HG03439 (cell line): ENCODE data around the gene DDX51.

Experiments used
- ATAC-seq: cut with Tn5 transposase; IDR thresholded peaks from one replicate; pipeline ENCODE4 v1.9.1; 2021; ENCODE audit warnings: mild to moderate bottlenecking, moderate library complexity; ENCODE audit not compliant: unreplicated experiment

Gene DDX51

DNA sequence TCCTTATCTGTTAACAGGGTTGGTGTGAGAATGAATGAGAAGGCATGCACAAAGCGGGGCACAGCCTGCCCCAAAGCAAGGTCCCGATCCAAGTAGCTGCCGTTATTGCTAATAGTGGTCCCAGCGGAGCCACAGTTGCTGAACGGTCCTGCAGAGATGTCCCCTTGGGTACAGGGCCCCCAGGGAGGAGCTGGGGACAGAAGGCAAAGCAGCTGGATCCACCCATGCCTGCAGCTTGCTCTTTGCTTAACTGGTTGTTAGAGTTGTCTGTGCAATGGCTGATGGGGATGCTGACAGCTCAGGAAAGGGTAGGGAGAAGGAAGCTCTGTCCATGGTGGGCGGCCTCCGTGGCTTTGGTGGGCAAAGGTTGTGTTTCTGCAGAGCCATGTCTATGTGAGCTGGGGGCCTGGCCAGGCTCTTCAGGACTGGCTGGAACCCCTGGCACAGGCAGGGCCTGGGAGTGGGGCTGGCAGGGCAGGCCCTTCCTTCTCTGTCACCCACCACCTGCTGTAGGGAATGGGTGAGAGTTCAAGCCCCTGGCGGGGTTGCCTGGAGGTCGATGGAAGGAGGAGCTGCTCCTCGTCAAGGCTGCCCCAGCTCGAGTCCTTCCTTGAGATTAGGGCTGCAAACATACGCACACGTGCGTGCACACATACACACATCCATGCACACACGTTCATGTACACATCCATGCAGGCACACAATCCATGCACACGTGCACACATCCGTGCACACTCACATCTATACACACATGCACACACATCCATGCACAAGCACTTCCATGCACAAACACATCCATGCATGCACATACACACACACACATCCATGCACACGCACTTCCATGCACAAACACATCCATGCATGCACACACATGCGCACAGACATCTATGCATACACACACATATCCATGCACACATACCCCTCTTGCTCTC lies 35.6 kb upstream of the DDX51 start:
- no peak for ATAC-seq

GRCh38 chr12:132178801-132179401 lies 34.8 kb upstream of the DDX51 start:
- ATAC-seq = no peak

DNA sequence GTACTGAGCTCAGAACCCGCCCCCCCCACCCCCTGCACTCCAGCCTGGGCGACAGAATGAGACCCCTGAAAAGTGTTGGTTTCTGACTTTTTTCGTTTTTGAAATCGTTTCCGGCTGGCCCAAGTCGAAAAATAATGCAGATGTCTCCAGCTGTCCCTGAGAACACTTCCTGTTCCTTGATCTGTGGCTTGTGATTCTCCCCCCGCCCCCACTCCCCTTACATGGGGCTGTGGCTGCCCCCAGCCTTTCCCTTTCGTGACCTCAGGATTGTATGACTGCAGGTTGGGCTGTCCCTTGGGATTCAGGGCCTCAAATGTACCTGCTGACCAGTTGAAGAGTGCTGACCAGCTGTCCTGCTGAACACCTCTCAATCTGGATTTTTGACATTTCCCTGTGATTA lies 34.2 kb upstream of the DDX51 start:
- ATAC-seq = no peak

DNA sequence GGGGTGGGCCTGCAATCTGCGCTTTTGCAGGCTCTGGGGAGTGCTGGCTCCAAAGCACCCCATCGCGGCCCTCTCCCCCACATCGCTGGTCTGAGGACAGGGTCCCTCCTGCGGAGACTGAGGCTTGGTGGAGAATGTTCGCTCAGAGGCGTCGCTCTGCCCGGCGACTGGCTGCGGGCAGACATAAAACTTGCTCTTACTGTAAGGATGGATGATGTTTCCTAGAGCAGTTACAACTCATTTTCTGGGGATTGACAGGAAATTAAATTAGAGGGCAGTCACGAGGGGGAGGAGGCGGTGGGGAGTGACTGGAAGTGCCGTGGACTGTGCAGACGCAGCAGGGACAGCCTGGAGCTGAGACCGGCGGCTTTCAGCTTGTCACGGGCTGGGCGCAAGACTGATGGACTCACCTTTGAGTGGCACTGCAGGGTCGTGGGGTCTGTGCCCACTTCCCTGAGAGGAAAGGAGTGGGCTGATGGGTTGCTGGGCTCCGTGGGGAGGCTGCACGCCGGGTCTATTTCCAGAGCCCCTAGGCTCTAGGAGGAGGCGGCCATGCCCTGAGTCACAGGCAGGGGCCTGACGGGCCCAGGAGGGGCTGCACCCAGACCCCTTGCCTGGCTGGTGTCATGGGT lies 32.9 kb upstream of the DDX51 start:
- ATAC-seq = no peak

DNA sequence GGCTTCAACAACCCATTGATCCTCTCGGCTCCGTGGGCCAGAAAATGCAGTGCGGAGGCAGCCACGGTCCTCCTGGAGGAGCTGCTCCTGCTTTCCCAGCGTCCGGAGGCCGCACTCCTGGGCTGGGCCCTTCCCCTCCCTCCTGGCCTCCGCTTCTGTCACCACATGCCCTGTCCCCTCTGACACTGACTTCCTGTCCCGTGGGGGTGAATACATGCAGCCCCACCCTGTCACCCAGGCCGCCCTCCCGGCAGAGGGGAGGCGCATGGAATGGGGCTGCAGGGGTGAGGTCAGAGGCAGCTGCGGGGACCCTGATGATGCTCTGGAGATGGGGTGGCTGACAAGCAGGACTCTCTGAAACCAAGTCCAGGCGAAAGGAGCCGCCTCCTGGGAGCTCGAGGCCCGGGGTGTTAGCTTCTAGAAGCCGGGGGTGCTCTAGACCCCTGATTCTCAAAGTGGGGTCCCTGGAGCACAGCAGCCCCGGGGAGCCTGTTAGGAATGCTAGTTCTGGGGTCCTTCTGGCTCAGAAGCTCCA lies 32.3 kb upstream of the DDX51 start:
- no peak for ATAC-seq

DNA sequence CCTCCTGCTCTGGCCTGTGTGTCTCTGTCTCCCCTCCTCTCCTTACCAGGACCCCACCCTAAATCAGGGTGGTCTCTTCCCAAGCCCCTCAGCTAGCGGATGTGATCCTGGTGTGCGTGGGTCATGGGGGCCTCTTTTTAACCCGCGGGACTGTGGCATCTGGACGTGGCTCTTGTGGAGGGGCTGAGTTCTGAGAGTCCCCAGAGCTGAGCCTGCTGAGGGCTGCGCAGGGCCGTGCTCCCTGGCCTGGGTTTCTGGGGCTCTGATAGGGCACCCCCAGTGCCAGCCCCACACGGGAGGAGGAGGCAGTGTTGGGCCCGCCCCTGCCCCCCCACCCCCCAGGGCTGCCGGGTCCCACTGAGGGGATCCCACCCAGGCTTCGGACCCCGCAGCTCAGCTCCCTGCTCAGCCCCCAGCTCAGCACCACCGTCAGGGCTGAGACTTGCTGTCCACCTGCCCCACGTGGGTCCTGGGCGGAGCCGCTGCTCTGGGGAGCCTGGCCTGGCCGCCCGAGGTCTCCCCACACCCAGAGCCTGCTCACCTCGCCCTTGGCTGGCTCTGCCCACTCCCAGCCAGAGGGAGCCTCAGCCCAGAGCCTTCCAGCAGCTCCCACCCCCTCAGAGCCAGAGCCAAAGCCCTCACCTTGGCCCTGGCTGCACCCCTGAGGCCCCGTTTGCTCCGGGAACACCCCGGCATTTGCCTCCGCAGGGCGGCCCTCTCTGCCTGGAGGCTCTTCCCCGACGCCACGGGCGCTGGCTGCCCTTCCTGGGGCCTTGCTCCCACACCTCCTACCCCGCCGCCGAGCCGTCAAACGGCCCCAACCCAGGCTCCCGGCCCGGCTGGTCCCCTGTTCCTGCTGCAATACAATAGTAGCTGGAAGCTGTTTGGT lies 31.6 kb upstream of the DDX51 start:
- ATAC-seq = no peak

DNA sequence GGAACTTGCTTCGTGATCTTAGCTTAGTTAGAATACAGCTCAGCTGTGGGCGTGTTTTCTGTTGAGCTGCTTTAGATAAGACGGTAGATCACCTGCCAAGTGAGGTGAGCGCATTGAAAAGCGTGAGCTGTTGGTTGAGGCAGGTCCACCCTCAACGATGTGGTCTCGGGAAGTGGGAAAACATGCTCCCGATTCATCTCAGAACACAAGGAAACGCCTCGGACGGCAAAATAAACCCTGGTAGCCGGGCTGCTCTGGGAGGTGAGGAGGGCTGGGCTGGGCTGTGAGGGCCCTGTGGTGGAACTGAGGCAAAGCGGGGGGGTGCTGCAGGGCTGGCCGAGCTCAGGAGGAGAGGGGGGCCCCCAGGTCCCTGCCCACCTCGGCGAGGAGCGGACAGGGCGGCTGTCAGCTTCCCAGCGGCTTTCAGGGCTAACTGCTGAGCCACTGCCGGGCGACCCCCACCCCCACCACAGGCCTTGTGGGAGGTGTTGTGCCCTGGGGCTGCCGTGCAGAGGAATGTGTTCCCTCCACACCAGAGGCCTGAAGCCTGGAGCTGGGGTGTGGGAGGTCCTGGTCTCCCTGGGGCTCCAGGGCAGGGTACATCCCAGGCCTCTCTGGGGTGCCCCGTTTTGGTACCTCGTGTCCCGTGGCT lies 30.8 kb upstream of the DDX51 start:
- ATAC-seq = no peak

GRCh38 chr12:132174015-132174838 lies 30.1 kb upstream of the DDX51 start:
- no peak for ATAC-seq

GRCh38 chr12:132173135-132174014 lies 29.3 kb upstream of the DDX51 start:
- no peak for ATAC-seq

DNA sequence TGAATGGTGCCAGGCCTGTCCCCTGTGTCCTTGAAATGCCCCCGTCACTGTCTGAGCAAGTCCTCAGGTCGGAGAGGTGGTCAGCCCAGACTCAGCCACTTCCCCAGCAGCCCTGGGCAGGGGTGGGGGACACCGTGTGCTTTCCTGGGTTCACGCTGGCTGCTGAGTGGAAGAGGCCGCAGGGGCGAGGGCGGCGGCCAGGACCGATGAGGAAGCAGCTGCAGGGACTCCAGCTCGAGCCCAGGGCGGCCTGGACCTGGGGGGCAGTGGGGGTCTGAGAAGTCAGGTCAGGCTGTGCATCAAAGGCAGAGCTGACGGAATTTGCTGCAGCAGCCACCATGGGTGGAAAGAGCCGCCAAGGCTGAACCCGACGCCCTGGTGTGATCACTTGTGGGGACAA lies 28.5 kb upstream of the DDX51 start:
- ATAC-seq = no peak

DNA sequence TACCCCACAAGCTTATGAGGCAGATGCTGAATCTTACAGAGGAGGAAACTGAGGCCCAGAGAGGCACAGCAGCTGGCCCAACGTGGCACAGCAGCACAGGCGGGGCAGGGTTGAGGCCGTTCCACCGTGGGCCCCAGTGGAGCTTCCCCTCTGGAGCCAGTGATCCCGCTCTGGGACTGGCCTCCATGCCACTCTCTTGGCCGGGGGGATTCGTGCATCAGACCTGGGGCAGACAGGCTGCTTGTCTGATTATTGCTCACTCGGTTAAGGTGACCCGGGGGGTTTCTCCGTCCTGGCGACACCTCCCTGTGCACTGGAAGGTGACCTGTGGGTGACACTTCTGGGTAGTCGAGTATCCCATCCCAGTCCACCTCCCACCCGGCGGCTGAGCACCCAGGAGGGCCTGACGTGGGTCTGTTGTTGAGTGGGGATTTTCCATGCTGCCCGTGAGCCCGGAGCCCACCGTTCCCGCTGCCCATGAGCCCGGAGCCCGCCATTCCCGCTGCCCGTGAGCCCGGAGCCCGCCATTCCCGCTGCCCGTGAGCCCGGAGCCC lies 27.9 kb upstream of the DDX51 start:
- ATAC-seq = no peak

- no peak for ATAC-seq
Observed at GRCh38 chr12:132171293-132171967, 27.3 kb upstream of the DDX51 start.

- ATAC-seq = no peak
Observed at GRCh38 chr12:132170637-132171292, 26.6 kb upstream of the DDX51 start.

- ATAC-seq = no peak
Observed at GRCh38 chr12:132170094-132170636, 26.0 kb upstream of the DDX51 start.

- ATAC-seq = no peak
Observed at GRCh38 chr12:132169376-132169775, 25.3 kb upstream of the DDX51 start.

DNA sequence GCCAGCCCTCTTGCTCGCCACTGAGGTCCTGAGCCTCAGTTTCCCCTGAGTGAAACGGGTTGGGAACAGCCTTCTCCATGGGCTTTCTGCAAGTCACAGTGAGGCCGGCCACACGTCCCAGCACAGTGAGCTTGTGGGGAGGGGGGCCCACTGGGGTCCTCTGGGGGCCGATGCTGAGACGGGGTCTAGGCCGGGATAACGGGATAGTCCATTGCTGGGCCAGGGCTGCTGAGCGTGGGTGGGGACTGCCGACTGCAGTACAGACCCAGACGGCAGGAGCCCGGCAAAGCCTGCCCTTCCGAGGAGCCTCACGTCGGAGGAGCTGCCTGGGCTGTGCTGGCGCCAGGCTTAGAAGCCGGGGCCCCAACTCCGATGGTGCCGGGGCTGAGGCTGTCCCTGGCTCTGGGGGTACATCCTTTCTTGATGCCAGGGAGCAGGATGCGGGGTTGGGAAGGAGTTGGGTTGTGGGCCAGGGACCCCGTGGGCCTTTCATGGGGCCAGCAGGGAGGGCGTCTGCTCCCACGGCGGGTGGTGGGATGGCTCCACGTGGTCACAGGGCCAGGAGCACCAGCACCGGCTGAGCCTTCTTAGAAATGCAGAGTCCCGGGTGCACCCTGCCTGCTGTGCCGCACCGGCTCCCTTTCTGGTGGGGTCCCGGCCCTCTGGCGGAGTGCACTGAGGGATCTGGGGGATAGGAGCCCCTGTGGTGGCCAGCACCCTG lies 24.4 kb upstream of the DDX51 start:
- no peak for ATAC-seq
